ENCODE results near the gene LAMP1.
"Not testable (repeated sequence)": the region's sequence is repeated elsewhere in the genome, so short reads cannot be mapped to it uniquely, and the experiment has no call there.

LAMP1 gene

DNA sequence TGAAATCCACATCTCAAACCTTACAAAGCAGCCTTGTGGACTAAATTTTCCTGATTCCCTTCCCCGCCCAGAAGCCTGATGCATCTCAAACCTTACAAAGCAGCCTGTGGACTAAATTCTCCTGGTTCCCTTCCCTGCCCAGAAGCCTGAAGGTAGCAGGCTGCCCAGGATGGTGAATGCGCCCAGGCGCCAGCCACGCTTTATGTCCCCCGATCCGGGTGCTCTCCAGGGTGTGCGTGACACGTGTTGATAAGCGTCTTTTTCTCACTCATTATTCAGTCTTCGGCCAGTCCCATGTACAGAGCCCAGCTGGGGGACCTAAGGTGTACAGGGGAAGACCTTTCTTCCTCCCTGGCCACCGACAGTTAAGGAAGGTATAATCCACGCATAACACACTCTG is 31.8 kb downstream of the LAMP1 start:
- no peak for DNase-seq

DNA sequence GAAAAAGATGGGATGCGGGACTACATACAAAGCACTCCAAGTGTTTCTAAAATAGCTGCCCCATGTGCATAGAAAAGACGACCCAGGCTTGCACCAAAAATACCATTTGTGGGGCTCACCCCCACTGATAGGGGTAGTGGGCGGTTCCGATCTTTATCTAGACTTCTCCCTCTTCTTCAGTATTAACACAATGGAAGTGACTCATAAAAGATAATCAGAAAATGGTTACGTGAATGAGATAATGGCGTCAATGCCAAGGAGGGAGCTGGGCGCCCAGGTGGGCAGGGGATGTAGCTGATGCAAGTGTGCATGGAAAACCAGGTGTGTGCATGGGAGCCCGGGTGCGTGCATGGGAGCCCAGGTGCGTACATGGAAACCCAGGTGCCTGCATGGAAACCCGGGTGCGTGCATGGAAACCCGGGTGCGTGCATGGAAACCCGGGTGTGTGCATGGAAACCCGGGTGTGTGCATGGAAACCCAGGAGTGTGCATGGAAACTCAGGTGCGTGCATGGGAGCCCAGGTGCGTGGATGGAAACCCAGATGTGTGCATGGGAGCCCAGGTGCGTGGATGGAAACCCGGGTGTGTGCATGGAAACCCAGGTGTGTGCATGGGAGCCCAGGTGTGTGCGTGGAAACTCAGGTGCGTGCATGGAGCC is 32.7 kb downstream of the LAMP1 start:
- no peak for DNase-seq

DNA sequence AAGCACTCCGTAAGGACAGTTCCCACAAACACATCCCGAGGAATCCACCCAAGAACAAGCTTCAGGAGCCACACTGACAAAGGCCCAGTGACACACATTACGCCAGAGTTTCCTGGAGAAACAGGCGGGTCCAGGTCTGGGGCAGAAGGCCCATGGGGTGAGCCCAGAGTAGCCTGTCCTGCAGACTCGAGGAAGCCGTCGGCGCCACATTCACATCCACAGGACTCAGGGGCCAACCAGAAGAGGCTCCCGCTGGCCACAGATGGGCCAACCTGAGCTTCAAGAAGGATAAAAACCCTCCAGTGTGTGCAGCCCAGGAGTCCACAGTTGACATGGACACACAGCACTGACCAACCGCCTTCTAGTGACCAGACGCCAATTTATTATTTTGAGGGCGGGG is 35.6 kb downstream of the LAMP1 start:
- no peak for DNase-seq

DNA sequence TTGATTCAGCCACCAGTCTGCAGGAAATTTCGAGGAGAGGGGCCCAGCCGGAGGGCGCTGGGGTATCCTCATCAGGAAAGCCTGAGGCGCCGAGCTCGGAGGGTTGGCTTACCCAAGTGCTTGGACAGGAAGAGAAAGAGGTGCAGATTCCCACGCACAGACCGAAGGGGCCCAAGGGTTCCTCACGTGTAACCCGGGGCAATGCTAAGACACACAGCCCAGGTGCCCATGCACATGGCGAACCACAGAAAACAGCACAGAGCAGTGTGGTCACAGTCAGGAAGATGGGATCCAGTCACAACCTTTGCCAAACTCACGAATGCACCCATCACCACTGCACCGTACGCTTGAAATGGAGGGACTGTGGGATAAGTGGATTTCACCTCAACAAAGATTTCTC is 36.0 kb downstream of the LAMP1 start:
- DNase-seq: no peak

- DNase-seq: peak; percentile 88
Measured at GRCh38 chr13:113337556-113337955, 40.5 kb downstream of the LAMP1 start.

DNA sequence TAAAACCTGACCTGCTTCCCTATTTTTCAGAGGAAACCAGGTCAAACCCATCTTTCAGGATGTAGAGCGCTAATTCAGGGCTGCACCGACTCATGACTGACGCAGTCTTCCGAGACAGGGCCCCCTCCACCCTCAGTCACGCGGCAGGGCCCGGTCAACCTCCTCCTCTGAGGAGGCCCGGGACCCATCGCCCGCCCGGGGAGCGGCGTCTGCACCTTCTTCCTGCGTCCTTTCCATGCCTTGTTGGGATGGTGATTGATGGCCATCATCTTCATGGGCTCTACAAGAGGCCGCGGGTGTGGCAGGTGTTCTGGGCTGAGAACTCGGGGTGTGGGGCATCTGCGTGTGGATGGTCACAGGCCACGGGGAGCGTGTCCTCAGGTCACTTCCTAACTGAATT is 40.9 kb downstream of the LAMP1 start:
- no peak for DNase-seq

- DNase-seq: no peak
Measured at GRCh38 chr13:113338451-113338850, 41.4 kb downstream of the LAMP1 start.

- peak; percentile 46 for DNase-seq
Measured at GRCh38 chr13:113342820-113343691, 46.0 kb downstream of the LAMP1 start.

- DNase-seq: peak; percentile 40
Measured at GRCh38 chr13:113343692-113343968, 46.6 kb downstream of the LAMP1 start.

DNA sequence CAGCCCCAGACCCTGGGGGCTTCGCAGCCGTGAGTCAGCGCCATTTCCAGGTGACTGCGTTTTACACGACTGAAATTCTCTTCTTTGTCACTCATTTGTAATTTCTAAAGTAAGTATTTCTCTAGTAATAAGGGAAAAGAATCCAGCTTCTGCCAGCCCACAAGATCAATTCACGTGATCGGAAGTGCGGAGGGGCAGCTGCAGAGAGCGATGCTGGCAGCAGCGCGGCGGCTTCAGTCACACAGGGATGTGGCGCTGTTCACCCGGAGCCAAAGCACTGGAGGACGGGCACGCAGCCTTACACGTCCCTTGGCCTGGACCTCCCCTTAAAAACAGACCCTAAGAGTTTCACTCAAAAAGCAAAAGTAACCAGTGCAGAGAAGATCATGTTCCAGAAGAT is 48.4 kb downstream of the LAMP1 start:
- DNase-seq: no peak

DNA sequence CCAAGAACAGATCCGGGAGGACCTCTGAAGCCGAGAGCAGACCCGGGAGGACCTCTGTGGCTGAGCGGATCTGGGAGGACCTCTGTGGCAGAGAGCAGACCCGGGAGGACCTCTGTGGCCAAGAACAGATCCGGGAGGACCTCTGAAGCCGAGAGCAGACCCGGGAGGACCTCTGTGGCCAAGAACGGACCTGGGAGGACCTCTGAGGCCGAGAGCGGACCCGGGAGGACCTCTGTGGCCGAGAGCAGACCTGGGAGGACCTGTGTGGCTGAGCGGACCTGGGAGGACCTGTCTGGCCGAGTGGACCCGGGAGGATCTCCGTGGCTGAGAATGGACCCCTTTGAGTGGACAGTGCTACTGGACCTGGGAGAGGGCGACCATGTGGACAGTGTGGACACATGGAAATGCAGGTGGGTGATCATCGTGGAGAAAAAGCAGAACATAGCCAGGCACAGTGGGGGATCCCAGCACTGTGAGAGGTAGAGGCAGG is 50.7 kb downstream of the LAMP1 start:
- DNase-seq: not testable (repeated sequence)

- DNase-seq: peak; percentile 48
Measured at GRCh38 chr13:113348591-113348990, 51.6 kb downstream of the LAMP1 start.

GRCh38 chr13:113349050-113349449 is 52.0 kb downstream of the LAMP1 start:
- DNase-seq: no peak

DNA sequence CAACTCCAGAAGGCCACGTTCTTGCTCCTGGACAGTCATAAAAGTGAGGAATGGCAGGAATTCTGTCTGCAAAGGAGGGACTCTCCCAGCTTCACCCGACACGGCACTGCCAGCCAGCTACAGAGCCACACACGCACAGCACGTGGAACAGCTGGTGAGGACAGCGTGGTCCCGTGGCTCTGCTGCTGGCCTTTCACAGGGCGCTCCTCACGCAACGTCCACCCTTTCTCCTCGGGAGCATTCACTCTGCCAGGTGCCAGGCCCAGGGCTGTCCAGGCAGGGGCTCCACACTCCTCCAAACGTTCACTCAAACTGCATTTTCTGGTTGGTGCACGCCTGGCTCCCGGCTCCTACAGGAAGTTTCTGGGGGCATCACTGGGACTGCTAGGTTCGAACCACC is 52.5 kb downstream of the LAMP1 start:
- no peak for DNase-seq

DNA sequence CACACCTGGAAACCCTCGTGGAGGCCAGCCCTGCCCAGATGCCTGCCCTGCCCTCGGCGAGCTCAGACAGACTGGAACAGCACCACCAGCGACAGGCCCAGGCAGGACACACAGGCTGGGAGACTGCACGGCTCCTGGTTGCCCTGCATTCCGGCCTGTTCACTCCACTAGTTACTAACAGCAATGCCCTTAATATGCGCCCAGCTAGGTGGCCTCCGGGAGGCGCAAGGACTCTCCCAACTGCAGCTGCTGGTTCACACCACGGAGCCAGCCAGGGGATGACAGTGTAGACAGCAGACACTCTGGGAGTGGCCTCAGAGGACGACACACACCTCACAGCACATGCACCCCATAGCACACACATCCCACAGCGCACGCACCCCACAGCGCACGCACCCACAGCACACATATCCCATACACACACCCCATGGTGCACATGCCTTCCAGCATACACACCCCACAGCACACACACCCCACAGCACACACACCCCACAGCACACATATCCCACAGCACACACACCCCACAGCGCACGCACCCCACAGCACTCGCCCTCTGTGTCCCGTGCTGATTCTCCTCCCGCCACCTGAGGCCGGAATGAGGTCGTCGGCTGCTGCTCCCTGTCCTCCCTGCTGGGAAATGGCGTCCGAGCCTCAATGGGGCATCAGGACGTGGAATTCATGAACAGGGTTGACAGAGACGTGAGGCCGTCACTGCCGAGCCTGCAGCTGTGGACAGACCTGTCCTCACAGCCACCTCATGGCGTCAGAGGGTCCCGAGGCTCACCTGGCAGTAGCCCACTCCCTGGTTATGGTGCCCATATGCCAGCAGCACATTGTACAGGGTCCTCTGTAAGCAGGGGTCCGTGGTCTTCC is 53.3 kb downstream of the LAMP1 start:
- peak; percentile 83 for DNase-seq

DNA sequence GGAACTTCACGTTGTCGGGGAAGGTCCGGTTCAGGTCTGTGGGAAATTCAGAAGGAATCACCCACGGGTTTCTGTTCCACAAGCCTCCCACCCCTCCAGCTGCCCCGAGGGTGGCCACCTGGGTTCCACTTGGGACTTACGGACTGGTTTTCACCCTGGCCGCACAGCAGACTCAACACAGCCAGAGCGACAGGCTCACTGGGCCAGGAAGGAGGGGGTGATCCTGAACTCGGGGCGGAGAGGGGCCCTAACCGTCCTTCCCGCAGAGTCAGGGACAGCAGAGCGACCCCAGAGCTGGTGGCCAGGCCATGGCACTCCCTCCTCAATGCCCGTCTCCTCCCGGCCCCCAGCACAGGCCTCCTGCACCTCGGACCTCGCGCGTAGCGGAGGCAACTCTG is 53.9 kb downstream of the LAMP1 start:
- DNase-seq: no peak

DNA sequence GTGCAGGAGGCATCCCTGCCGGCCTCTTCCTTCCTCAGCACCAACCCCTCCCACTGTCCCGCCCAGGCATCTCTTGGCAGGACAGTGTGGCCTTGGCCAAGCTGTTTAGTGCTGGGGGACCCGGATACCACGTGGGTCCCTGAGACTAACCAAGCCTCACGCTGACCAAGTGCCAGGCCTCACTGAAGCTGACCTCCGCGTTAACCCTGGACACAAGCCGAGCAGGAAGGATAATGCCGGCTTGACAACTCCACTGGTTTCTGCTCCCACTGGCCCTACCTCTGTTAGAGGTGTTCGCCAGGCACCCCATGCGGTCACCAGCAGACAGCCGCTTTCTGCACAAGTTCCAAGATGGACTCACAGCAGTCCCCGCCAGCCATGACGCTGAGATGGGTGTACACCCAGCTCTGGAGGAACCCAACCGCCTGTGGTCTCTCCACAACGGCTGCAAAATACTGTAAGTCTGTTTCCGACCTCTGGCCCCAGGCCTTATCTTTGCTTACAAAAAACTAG is 54.5 kb downstream of the LAMP1 start:
- DNase-seq: no peak

GRCh38 chr13:113353254-113353653 is 56.2 kb downstream of the LAMP1 start:
- no peak for DNase-seq

- no peak for DNase-seq
Measured at GRCh38 chr13:113354831-113355610, 58.0 kb downstream of the LAMP1 start.

- no peak for DNase-seq
Measured at GRCh38 chr13:113355621-113356020, 58.6 kb downstream of the LAMP1 start.

DNA sequence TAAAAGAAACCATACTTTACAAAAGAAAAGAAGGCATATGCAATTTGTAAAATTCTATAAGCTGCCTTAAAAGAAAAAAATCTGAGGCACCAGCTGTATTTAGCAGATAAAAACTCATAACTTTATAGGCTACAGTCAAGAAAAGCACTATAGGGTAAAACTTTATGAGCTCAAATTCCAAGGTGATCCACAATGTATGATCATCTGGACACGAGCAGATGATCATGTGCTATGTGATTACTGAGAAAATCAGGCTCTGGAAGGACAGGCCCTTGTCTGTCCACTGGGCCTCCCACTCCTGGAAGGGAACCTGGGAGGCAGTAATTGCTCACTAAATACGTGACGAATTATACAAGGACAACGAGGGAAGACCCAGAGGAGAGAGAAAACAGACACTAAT is 59.6 kb downstream of the LAMP1 start:
- DNase-seq: no peak

DNA sequence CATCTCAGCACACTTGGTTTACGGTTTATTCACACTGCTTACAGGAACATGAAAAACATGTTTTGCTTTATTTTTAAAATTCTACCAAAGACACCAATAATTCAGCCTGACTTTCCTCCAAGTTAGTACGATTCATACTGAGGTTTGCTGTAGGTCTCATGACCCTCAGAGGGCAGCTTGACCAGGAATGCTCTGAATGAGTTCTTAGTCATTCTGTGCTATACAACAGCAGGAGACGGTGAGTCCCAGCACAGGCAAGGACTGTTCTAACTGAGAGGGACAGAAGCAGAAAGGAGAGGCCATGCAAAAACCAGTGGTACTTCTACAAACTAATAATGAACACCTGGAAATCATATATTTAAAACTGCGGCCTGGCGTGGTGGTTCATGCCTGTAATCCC is 60.5 kb downstream of the LAMP1 start:
- DNase-seq: peak; percentile 71
